ENCODE data around the gene FTCD.

Gene FTCD

DNA sequence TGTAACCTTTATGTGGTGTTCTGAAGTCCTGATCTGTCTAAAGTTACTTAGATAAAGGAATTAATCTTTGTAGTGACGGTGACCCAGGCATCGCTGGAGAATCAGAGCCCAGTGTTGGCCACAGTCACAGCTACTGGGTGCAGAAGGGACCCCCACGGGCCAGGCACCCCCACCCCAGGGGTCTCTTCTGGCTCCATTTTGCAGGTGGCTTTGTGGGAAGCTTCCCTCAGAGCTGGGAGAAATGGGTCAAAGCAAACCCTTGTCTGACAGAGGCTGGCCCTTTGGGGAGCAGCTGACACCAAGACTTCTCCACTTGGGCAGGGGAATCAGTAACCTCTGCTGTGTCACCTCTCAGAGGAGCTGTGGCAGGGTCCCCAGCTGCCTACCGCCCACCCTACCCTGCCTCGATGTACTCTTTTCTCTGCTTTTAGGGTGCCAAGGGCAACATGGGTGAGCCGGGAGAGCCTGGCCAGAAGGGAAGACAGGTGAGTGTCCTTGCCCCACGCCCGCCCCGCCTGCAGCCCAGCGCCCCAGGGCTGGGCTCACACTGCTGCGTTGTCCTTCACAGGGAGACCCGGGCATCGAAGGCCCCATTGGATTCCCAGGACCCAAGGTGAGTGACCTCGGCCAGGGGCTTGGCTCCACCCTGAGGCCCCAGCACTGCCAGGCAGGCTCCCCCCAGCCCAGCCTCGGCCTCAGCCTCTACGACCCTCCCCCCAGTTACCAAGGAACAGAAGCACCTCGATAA is 39.8 kb downstream of the FTCD start:
- TF ChIP-seq, protein P1, sequence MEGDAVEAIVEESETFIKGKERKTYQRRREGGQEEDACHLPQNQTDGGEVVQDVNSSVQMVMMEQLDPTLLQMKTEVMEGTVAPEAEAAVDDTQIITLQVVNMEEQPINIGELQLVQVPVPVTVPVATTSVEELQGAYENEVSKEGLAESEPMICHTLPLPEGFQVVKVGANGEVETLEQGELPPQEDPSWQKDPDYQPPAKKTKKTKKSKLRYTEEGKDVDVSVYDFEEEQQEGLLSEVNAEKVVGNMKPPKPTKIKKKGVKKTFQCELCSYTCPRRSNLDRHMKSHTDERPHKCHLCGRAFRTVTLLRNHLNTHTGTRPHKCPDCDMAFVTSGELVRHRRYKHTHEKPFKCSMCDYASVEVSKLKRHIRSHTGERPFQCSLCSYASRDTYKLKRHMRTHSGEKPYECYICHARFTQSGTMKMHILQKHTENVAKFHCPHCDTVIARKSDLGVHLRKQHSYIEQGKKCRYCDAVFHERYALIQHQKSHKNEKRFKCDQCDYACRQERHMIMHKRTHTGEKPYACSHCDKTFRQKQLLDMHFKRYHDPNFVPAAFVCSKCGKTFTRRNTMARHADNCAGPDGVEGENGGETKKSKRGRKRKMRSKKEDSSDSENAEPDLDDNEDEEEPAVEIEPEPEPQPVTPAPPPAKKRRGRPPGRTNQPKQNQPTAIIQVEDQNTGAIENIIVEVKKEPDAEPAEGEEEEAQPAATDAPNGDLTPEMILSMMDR (IDR thresholded peaks at IDR 0.05; ENCODE audit: low read depth, low read length), result no peak

DNA sequence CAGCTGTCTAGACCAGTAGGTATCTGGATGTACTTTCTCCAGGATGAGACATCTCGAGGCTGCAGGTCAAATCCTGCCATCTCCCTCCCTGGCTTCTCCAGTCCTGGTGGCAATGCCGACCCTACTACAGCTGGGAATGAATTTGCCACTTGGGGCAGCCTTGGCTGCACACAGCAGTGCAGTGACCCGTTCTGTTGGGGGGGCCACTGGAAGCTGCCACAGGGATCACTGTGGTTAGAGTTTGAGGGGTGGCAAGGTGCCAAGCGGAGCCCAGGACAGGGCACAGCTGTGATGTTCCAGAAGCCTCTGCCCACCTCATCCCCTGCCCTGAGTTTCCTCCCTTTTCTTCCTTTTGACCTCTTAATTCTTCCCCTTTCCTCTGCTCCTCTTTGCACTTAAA is 40.4 kb downstream of the FTCD start:
- TF ChIP-seq, protein P1 (IDR thresholded peaks at IDR 0.05; ENCODE audit: low read depth, low read length), result no peak
- no peak for DNase-seq (ENCODE audit: extremely low read depth, low read depth)

More for the DNA sequence above, 39.8 kb downstream of the FTCD start:
- DNase-seq (ENCODE audit: extremely low read depth, low read depth), result no peak

DNA sequence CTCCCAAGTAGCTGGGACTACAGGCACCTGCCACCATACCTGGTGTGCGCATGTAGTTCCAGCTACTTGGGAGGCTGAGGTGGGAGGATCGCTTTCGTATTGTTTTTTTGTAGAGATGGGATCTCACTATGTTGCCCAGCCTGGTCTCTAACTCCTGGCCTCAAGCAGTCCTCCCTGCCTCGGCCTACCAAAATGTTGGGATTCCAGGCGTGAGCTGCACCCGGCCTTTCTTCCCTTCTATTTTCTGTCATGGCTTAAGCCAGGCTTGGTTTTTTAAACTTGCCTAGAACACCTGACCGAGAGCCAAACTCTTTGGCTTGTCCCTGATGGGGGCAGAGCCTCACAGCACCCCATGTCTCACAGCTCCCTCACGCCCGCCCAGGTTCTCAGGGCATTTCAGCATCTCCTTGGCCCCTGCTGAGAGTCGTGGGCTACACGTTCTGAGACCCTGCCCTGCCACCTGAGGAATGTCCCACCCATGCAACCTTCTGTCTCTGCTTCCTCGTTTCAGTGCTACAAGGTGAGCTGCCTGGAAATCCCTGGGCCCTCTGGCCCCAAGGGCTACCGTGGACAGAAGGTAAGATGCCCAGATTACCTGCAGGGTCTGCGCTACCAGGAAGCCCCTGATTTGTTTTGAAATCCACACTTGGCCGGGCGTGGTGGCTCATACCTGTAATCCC is 41.7 kb downstream of the FTCD start:
- TF ChIP-seq, protein P1 (IDR thresholded peaks at IDR 0.05; ENCODE audit: low read depth, low read length), result no peak
- DNase-seq (ENCODE audit: extremely low read depth, low read depth), result no peak

DNA sequence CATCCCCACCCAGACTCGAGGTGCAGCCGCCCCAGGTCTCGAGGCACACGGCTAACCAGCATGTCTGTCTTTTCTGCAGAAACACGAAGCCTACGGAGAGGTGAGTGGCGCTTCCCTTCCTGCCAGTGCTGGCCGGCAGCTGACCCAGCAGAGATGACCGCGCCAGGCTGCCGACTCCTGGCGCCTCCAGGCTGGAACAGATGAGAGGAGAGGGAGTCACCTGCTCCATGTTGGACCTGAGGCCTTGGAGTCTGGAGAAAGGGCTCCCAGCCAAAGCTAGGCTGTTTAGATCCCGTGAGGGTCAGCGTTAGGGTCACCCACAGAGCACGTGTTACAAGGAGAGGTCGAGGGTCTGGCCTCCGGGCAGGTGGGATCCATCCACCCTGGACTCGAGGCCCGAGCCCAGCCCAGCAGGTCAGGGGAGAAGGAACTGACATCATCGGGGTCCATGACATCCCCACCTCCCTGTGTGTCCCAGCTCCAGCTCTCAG is 42.6 kb downstream of the FTCD start:
- TF ChIP-seq, protein P1 (IDR thresholded peaks at IDR 0.05; ENCODE audit: low read depth, low read length), result no peak
- no peak for DNase-seq (ENCODE audit: extremely low read depth, low read depth)

DNA sequence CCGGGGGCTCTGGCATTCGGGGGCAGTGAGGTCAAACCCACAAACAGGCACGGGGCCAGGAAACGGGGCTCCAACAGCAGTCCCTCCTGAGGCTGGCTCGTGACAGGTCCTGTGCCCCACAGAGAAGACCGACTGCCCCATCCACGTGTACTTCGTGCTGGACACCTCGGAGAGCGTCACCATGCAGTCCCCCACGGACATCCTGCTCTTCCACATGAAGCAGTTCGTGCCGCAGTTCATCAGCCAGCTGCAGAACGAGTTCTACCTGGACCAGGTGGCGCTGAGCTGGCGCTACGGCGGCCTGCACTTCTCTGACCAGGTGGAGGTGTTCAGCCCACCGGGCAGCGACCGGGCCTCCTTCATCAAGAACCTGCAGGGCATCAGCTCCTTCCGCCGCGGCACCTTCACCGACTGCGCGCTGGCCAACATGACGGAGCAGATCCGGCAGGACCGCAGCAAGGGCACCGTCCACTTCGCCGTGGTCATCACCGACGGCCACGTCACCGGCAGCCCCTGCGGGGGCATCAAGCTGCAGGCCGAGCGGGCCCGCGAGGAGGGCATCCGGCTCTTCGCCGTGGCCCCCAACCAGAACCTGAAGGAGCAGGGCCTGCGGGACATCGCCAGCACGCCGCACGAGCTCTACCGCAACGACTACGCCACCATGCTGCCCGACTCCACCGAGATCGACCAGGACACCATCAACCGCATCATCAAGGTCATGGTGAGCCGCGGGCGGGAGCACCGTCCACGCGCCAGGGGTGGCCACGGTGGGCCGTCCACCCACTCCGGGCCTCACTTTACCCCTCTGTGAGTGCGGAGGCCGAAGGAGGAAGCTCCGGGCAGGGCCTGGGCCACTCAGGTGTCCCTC is 43.3 kb downstream of the FTCD start:
- DNase-seq (ENCODE audit: extremely low read depth, low read depth), result no peak

DNA sequence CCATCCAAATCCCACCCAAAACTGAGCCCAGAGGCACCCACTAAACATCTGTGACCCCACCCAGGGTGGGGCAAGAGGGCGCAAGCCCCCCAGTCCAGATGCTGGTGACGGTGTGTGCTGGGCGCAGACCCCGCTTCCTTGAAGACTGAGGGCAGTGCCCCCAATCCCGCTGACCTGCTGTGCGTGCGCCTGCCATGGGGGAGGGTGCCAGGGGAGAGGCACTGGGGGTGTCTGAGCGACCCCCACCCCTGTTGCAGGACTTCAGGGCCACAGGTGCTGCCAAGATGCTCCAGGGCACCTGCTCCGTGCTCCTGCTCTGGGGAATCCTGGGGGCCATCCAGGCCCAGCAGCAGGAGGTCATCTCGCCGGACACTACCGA is 44.2 kb downstream of the FTCD start:
- no peak for DNase-seq (ENCODE audit: extremely low read depth, low read depth)
- TF ChIP-seq, protein P1 (IDR thresholded peaks at IDR 0.05; ENCODE audit: low read depth, low read length), result no peak

More for the DNA sequence above, 43.3 kb downstream of the FTCD start:
- TF ChIP-seq, protein P1 (IDR thresholded peaks at IDR 0.05; ENCODE audit: low read depth, low read length), result no peak

Data from AG09319 (cell line).